Peyer's patch (tissue), 4 donors: ENCODE results near the gene DDI2.

Source experiments
- POLR2A ChIP-seq, 2 donors: fragments of 450-650 bp; IDR thresholded peaks; one replicate each; pipeline ENCODE4 v1.5.1; 2017; ENCODE audit warnings: antibody characterized with exemption in 2 of 2, mild to moderate bottlenecking in 2 of 2, moderate library complexity in 2 of 2
- TF ChIP-seq, protein P1 (sequence below), 6 experiments: fragments of 450-650 bp in 4 of 6; fragments of 200-600 bp in 2 of 6; sonication (generic) in 1 of 6; IDR thresholded peaks; one replicate each; pipeline ENCODE4 v1.5.1; 2017 to 2019; ENCODE audit warnings: antibody characterized with exemption in 6 of 6, mild to moderate bottlenecking in 3 of 6, moderate library complexity in 1 of 6

DNA sequence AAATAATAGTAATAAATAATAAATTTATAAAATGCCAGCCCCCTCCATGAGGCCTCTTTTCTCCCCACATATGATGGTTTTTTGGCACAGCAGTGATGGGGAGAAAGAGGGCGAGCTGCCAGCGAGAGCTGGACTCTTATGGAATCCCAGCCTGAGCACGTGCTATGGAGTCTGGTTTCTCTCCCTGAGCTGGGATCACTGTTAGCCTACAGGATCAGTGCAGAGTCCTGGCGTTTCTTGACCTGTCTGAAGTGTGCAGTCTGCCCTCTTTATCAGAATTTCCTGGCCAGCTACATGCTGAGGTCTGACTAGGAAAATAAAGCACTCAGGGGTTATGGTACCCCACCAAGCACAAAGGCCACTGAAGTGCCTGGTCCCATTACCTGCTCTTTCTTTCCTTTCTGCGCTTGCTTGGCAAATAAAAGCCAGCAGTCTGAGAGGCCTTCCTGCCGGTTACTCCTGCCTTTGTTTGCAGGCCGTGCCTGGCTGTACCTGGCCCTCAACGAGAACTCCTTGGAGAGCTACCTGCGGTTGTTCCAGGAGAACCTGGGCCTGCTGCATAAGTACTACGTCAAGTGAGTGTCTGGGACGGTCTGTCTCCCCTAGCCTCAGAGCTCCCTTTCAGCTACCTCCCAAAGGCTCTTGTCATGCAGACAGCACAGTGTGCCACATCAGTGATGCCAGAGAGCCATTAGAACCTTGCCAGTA is 100.3 kb downstream of the DDI2 start:
- TF ChIP-seq, protein P1, sequence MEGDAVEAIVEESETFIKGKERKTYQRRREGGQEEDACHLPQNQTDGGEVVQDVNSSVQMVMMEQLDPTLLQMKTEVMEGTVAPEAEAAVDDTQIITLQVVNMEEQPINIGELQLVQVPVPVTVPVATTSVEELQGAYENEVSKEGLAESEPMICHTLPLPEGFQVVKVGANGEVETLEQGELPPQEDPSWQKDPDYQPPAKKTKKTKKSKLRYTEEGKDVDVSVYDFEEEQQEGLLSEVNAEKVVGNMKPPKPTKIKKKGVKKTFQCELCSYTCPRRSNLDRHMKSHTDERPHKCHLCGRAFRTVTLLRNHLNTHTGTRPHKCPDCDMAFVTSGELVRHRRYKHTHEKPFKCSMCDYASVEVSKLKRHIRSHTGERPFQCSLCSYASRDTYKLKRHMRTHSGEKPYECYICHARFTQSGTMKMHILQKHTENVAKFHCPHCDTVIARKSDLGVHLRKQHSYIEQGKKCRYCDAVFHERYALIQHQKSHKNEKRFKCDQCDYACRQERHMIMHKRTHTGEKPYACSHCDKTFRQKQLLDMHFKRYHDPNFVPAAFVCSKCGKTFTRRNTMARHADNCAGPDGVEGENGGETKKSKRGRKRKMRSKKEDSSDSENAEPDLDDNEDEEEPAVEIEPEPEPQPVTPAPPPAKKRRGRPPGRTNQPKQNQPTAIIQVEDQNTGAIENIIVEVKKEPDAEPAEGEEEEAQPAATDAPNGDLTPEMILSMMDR (IDR thresholded peaks at IDR 0.05): no peak
- no peak for TF ChIP-seq POLR2A (IDR thresholded peaks at IDR 0.05)
